NCI-H146 treated with DMSO at 0.1 percent for 48 hours (cell line): Measurements from ENCODE around the gene N4BP3.

ENCODE experiments used
- DNase-seq: peaks from one replicate; lab custom pipeline; 2025; ENCODE audit not compliant: unreplicated experiment; lab: John Stamatoyannopoulos, UW

Gene N4BP3

DNA sequence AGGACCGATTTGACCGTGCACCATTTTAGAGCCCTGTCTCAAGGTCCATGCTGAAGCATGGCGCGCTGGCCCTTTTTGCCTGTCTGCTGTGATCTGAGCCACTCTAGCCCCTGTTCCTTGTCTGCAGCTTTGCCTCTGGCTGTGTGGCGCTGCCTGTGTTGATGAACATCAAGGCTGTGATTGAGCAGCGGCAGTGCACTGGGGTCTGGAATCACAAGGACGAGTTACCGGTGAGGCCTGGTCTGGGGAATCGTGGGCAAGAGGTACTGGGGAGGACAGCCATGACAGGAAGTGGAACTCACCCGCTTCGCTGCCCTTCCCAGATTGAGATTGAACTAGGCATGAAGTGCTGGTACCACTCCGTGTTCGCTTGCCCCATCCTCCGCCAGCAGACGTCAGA, 34.1 kb downstream of the N4BP3 start:
- no peak for DNase-seq

DNA sequence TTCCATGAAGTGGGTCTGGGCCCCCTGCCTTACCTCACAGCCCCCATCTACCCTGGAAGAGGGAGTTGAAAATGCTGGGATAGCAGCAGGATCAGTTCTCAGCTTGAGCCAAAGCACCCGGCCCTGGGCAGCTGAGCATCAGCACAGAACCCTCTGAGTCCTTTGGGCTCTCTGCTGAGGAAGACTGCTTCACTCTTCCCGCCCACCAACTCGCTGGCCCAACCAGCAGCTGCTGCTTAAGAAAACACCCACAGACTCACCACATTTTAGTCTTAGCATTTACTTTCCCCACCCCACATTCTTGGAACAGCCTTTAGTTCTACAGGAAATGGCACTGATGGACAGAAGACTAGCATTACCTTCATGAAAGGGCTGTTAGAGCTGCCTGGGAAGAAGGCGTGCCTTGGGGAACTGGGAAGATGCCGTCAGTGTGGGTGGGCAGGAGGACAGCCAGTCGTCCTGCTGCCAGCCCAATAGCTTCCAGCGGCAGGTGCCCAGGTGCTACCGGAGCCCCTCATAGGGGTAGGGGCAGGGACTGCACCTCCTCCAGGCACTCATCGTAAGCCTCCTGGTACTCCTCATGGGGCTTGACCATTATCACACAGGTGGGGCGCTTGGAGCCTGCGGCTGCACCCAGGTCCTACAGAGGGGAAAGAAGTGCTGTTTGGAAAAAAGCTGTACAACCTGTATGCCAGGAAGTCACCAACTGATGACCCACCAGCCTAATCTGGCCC, 36.0 kb downstream of the N4BP3 start:
- DNase-seq = no peak

DNA sequence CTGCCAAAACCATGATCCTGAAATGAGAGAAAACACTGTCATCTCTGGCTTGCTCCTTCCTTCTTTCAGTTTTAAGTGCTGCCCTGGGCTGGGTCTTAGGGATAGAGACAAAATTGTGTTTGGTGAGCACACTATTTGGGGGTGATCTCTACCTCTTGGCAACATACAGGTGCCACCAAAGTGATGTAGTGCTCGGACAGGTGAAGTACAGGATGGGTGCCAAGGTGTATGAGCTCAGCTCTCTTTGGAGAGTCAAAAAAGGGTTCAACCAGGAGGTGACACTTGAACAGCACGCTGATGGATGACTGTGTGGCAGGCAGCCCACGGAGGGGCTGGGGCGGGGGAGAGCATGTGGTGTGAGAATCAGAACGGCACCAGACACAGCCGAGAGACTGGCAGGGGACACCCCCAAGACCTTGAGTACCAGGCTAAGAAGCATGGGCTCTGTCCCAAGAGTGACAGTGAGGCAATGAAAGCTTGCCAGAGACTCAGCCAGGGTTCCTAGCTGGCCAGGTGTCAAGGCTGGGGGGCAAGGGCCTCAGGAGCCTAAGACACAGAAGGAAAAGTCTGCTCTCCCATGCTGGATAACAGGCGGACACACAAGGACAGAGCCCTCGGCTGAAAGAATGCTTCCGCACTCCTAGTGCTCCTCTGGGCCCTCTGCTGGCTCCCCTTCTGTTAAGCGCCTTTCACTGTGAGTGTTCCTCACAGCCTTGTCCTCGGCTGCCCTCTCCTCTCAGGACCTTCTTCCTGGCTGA, 37.8 kb downstream of the N4BP3 start:
- DNase-seq = no peak

DNA sequence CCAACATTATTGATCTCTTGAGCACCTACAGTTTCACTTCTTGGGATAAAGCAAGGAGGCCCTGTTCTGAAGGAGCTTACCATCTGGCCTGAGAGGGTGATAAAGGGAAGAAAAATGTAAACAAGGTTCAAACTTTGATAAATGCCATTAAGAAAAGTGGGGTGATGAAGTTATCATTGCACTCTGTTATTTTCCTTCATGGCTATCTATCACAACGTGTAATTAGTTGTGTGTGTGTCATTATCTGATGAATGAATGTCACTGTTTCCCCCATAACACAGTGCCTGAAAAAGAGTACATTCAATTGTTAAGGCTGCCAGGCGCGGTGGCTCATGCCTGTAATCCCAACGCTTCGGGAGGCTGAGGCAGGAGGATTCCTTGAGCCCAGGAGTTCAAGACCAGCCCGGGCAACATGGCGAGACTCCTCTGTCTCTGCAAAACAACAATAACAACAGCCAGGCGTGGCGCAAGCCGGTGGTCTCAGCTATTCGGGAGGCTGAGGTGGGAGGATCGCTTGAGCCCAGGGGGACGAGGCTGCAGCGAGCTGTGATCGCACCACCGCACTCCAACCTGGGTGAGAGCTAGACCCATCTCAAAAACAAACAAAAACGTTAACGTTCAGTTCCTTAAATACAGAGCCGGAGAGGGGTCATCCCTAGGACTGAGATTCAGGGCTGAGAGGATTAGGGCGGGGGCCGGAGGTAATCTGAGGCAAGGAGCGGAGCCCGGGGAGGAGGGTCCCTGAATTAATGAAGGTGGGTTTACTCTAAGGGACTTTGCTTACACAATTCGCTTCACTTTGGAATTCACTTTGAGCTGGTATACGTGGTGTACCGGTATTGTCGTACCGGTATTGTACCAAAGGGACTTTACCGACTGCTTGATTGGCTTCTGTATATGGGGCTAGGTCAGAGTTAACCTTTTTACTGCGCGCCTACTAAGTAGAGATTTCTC, 39.4 kb downstream of the N4BP3 start:
- no peak for DNase-seq

DNA sequence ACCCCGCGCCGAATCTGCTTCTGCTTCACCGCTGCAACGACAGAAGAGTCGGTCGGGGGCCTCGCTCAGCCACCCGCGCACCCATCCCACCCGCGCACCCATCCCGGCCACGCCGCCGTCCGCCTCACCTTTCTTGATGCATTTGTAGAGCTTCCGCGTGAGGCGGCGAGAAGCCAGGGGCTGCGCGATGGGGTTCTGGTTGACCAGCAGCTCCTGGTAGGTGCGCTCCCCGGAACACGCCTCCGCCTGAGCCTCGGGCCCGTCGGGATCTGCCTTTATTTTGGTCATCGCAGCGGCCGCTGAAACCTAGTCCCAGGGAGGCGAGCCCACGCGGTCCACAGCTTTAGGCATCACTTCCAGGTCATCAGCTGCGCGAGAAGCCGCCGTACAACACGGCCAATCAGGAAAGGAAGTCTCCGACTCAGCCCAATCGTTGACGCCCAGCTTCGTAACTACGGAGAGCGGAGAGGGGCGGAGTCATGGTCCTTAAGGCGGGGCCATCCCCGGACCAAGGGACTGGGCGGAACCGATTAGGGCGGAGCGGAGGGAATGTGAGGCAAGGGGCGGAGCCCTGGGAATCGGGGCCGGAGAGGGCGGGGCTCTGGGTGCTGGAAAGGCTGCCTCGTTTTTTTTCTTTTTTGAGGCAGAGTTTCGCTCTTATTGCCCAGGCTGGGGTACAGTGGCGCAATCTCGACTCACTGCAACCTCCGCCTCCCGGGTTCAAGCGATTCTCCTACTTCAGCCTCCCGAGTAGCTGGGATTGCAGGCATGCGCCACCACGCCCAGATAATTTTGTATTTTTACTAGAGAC, 40.4 kb downstream of the N4BP3 start, which contains the start of gene NHP2:
NHP2 (minus strand) TSS at position 356 of the 811 bp plus-strand sequence; CDS start at position 288, 68 bp downstream.
- DNase-seq = peak; percentile 83

DNA sequence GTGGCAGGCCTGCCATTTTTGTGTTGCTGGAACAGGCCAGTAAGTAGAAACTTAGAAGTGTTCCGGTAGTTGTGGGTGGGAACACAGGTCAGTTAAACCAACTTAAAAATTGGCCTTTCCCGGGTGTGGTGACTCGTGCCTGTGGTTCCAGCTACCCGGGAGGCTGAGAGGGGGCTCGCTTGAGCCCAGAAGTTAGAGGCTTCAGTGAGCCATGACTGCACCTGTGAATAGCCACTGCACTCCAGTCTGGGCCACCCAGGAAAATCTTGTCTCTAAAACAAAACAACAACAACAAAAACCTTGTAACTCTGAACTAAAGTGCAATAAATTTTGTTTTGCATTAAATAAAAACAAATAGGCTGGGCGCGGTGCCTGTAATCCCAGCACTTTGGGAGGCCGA, 41.7 kb downstream of the N4BP3 start:
- no peak for DNase-seq

DNA sequence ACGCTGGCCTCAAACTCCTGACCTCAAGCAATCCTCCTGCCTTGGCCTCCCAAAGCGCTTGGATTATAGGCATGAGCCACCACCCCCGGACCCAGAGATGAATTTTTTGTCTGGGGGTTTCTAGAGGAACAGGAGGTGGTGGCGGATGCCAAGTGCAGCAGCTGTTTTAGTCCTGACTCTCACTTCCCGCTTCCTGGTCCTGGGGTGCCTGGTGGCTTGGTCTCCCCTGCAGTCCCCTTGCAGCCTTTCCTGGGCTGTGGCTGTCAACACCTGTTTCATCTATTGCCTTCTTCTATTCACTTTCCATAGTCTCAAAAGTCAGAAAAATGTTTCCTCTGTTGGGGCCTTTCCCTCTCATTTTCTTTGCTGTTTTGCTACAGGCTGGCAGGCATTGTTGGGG, 46.8 kb downstream of the N4BP3 start:
- no peak for DNase-seq

DNA sequence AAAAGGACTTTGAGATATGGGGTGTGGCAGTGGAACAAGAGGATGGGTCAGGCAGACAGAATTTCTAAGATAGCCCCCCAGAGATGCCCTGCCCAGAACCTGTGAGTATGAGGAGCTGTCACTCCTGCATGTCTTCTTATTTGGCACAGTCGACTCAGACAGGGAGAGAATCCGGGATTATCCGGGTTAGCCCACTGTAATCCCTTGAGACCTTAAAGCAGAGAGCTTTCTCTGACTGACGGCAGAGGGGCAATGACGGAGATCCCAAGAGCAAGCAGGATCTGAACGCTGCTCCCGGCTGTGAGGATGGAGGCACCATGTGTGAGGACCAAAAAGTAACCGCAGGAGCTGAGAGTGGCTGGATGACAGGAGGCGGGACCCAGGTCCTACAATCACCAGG, 49.1 kb downstream of the N4BP3 start:
- no peak for DNase-seq

DNA sequence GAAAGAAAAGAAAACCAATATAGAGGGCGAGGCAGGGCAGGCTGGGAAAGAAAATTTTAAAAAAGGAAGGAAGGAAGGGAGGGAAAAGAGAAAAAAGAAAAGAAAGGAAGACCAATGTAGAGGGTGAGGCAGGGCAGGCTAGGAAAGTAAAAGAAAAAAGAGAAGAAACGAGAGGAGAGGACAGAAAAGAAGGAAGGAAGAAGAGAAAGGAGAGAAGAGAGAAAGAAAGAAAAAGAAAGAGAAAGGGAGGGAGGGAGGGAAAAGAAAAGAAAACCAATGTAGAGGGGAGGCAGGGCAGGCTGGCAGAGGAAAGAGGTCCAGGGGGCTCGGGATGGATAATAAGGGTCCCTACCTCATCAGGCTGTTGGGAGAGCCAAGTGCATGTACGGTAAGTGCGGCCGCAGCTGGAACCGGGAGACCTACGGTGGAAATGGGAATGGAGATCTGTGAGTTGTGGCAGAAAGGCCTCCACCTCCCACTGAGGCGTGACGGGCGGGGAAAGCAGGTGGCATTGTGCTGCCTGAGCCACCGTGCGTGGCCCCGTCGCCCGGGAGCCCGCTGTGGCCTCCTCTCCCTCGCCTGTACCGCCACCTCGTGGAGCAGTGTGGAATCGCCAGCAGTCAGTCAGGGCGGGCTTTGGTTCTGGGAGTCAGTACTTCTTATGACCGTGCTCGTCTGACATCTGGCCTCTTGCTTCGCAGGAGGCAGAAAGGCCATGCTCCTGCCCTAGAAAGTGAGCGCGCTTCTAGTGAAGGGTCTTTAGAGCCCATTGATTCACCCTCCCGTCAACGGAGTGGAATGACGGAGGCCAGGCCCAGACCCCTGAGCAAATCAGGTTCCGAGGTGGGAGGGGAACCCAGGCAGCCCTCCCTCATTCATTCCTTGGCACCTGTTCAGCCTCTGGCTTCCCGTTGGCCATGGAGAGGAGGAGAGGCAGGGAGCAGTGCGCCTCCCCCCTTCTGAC, 50.7 kb downstream of the N4BP3 start:
- peak; percentile 65 for DNase-seq

DNA sequence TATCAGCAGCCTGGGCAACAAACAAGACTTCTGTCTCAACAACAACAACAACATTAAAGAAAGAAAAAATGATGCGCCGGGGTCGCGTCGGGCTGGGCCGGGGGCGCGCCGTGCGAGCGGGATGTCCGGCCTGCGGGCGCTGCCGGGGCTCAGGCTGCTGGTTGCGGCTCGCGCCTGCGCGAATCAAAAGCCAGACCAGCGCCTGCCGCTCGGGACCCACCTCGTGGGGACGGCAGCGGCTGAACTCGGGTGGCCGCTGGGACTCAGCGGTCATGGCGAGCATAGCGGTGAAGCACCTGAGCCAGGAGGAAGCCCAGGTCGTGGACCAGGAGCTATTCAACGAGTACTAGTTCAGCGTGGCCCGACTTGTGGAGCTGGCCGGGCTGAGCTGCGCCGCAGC, 52.2 kb downstream of the N4BP3 start:
- no peak for DNase-seq

DNA sequence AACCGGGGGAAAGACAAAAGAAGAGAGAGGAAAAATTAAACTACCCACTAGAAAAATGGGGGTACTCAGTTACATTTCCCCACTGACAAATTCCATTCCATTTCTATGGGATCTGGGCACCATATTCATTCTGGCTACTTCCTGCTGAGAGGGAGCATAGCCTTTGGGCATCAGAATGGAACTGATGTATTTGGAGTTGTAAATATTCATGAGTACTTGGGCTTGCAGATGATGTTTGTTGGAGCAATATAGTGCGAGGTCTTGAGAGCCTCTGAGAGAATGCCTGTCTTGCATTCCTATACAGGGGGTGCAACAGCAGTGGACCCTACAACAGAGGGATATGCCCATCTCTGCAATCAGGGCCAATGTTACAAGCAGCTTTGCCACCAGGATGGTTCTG, 57.1 kb downstream of the N4BP3 start:
- DNase-seq = no peak

DNA sequence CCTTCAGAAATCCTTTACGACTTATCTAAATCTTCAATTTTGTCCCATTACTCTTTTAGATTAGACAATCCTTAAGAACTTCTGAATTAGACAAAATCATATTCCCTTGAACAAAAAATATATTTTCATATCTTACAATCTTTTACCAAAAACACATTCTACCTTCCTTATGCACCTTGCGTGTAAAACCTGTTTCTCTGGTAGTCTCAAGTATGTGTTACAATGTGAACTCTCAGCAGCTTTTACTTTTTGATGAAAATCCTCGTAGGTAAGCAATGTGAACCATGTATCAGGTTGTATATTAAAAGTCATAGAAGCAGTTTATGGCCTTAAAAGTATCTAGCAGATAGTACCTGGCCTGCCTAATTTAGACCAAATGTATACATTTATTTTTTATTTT, 61.1 kb downstream of the N4BP3 start:
- DNase-seq = no peak
